Measurements from ENCODE around the gene LMAN2. TPM values are rescaled to one million over a fixed set of nuclear protein-coding genes. Genes with fewer than 3 reads are reported as not detected.
A peak's percentile ranks its signal among the peaks of the same experiment; 100 is the strongest.

The LMAN2 gene
- total RNA-seq, 1 donor from 2014 or later = 137 TPM

DNA sequence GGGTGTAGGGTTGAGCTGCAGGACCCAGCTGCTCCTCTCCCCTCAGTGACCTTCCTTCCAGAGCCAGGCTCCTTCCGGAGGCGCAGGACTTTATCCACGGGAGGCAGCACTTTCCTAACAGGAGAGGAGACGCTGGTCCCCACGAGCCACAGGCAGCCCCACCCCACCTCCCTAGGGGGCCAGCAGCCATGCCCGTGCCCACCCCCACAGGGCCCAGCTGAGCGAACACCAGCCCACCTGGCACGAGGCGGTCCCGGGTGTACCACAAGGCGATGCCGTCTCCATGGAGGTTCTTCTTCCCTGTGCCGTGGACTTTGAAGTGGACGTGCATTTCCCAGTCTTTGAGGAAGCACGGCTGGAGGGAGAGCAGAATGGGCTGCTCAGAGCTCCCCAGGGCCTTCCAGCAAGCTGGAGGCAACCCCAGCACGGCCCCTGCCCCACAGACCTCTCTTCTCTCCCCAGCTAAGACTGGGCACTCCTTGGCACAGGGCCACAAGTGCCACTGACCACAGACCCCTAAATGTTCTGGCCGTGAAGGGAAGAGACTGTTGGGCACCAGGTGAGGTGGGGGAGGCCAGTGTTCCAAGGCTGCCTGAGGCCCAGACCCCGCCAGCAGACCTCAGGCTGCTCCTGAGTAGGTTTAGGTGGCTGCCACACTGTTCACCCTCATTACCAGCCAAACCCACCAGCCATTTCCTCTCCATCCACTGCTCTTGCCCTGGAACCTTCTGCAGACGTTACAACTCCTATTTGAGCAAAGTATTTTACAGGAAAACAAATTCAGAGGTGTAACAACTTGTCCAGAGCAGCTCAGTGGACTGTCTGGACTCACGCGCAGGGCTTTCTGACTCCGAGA lies 13.0 kb downstream of the LMAN2 start:
- Mint-ChIP-seq H3K4me3 (ENCODE audit: unreplicated experiment) (no peak overlapping the region), H3K4me1 (ENCODE audit: unreplicated experiment) (peaks cover 27% of the 10 kb centered on the region), H3K36me3 (ENCODE audit: low read depth, unreplicated experiment) (peaks cover 56% of the 10 kb centered on the region), H3K9me3 (ENCODE audit: unreplicated experiment) (no peaks in the 10 kb centered on the region), H3K27ac (ENCODE audit: unreplicated experiment) (no peak overlapping the region), H3K27me3 (ENCODE audit: unreplicated experiment) (peaks cover 14% of the 10 kb centered on the region)
- no peak for DNase-seq (ENCODE audit: low spot score)
- TF ChIP-seq, protein P1, sequence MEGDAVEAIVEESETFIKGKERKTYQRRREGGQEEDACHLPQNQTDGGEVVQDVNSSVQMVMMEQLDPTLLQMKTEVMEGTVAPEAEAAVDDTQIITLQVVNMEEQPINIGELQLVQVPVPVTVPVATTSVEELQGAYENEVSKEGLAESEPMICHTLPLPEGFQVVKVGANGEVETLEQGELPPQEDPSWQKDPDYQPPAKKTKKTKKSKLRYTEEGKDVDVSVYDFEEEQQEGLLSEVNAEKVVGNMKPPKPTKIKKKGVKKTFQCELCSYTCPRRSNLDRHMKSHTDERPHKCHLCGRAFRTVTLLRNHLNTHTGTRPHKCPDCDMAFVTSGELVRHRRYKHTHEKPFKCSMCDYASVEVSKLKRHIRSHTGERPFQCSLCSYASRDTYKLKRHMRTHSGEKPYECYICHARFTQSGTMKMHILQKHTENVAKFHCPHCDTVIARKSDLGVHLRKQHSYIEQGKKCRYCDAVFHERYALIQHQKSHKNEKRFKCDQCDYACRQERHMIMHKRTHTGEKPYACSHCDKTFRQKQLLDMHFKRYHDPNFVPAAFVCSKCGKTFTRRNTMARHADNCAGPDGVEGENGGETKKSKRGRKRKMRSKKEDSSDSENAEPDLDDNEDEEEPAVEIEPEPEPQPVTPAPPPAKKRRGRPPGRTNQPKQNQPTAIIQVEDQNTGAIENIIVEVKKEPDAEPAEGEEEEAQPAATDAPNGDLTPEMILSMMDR (IDR thresholded peaks at IDR 0.05; ENCODE audit: unreplicated experiment) = no peak

DNA sequence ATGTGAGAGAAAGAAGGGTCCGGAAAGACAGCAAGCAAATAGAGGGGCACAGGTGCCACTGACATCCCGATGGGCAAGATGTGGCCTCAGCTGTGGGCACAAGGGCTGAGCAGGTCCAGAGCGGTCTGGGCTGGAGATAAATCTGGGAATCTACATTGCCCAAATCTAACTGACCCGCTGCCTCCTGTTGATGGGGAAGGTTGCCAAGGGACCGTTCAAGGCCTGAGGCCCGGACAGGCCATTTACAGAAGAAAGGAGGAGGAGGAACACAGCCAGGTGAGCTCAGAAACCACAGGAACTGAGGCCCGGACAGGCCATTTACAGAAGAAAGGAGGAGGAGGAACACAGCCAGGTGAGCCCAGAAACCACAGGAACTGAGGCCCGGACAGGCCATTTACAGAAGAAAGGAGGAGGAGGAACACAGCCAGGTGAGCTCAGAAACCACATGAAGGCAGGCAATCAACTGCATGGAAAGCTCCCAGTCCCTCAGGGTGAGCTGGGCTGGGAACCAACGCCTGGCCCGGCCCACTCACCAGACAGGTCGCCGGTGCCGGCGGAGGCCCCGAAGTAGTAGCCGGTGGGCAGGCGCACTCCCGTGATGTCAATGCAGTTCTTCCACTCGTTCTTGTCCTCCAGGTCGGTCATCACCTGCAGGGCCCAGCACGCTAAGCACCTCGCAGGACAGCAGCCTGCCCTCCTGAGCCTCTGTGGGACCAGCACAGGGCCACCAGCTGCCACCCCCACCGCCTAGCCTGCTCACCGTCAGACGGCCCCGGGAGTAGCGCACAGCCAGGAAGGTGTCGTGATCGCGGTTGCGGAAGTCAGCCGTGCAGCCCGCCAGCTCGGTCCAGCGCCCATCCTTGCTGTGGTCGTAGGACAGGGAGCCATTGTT lies 14.6 kb downstream of the LMAN2 start:
- peaks cover 33% of the 10 kb centered on the region for H3K4me1 Mint-ChIP-seq (ENCODE audit: unreplicated experiment)
- DNase-seq (ENCODE audit: low spot score) = no peak
- no peaks in the 10 kb centered on the region for H3K9me3 Mint-ChIP-seq (ENCODE audit: unreplicated experiment)
- H3K27me3 Mint-ChIP-seq (ENCODE audit: unreplicated experiment) = peaks cover 17% of the 10 kb centered on the region
- H3K36me3 Mint-ChIP-seq (ENCODE audit: low read depth, unreplicated experiment) = peaks cover 60% of the 10 kb centered on the region
- H3K4me3 Mint-ChIP-seq (ENCODE audit: unreplicated experiment) = peak overlapping the region; percentile 43
- no peak overlapping the region for H3K27ac Mint-ChIP-seq (ENCODE audit: unreplicated experiment)
- TF ChIP-seq, protein P1 (IDR thresholded peaks at IDR 0.05; ENCODE audit: unreplicated experiment) = no peak

DNA sequence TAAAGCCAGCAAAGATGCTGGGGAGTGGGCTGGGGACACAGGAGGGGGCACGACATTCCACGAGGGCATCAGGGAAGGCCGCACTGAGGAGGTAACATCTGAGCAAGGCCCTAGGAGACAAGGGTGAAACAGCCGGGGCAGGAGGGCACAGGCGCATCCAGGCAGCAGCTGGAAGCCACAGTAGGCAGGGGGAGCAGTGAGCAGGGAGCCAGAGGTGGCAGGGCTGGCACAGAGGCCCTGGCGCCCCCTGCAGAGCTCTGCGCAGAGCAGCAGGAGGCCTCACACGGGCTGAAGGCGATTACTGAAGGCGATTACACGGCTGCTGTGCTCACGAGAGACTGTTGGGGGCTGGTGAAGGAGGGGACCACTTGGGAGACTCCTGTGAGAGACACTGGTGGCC lies 15.4 kb downstream of the LMAN2 start:
- DNase-seq (ENCODE audit: low spot score) = peak; percentile 55
- TF ChIP-seq, protein P1 (IDR thresholded peaks at IDR 0.05; ENCODE audit: unreplicated experiment) = no peak
- Mint-ChIP-seq H3K9me3 (ENCODE audit: unreplicated experiment) (no peaks in the 10 kb centered on the region), H3K4me1 (ENCODE audit: unreplicated experiment) (peaks cover 40% of the 10 kb centered on the region), H3K27me3 (ENCODE audit: unreplicated experiment) (peaks cover 17% of the 10 kb centered on the region), H3K27ac (ENCODE audit: unreplicated experiment) (no peak overlapping the region), H3K36me3 (ENCODE audit: low read depth, unreplicated experiment) (peaks cover 60% of the 10 kb centered on the region), H3K4me3 (ENCODE audit: unreplicated experiment) (peak overlapping the region; percentile 43)

DNA sequence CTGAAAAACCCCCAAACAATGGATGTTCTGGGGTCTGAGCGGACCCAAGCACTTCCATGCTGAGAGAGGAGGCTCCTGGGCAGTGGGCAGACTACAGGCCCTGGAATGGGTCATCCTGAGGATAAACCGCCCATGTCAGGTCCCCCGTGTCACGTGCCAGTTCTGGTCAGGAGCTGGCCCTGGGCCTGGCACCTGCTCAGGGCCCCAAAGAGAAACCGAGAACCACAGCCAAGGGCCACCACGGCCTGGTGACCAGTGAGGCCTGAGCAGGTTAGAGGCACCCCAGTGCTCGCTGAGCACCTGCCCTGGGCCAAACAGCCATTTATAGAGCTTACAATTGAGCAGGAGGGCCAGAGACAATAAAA lies 15.8 kb downstream of the LMAN2 start:
- TF ChIP-seq, protein P1 (IDR thresholded peaks at IDR 0.05; ENCODE audit: unreplicated experiment) = no peak
- Mint-ChIP-seq H3K36me3 (ENCODE audit: low read depth, unreplicated experiment) (peaks cover 64% of the 10 kb centered on the region), H3K4me1 (ENCODE audit: unreplicated experiment) (peaks cover 43% of the 10 kb centered on the region), H3K4me3 (ENCODE audit: unreplicated experiment) (no peak overlapping the region), H3K27me3 (ENCODE audit: unreplicated experiment) (peaks cover 19% of the 10 kb centered on the region), H3K9me3 (ENCODE audit: unreplicated experiment) (no peaks in the 10 kb centered on the region), H3K27ac (ENCODE audit: unreplicated experiment) (no peak overlapping the region)
- no peak for DNase-seq (ENCODE audit: low spot score)
